ENCODE results near the gene SWT1.

SWT1 gene

GRCh38 chr1:185152187-185152767 lies 4.7 kb upstream of the SWT1 start:
- H3K27me3 ChIP-seq (ENCODE audit: low read depth, low read length): no peaks in the 10 kb centered on the region
- no peaks in the 10 kb centered on the region for H3K9me3 ChIP-seq (ENCODE audit: control insufficient read depth in 1 of 2, low read length in 2 of 2)
- no peak overlapping the region for H3K27ac ChIP-seq (ENCODE audit: low read length)
- peaks cover 19 to 23% of the 10 kb centered on the region in 2 donors for H3K4me1 ChIP-seq (ENCODE audit: control insufficient read depth in 1 of 2, insufficient read depth in 2 of 2, low read length in 2 of 2)
- peaks cover 18 to 19% of the 10 kb centered on the region in 2 donors for H3K36me3 ChIP-seq (ENCODE audit: control insufficient read depth in 1 of 2, insufficient read depth in 2 of 2, low read length in 2 of 2)
- no peak overlapping the region for H3K4me3 ChIP-seq (ENCODE audit: low read depth in 1 of 2, low read length in 2 of 2)

DNA sequence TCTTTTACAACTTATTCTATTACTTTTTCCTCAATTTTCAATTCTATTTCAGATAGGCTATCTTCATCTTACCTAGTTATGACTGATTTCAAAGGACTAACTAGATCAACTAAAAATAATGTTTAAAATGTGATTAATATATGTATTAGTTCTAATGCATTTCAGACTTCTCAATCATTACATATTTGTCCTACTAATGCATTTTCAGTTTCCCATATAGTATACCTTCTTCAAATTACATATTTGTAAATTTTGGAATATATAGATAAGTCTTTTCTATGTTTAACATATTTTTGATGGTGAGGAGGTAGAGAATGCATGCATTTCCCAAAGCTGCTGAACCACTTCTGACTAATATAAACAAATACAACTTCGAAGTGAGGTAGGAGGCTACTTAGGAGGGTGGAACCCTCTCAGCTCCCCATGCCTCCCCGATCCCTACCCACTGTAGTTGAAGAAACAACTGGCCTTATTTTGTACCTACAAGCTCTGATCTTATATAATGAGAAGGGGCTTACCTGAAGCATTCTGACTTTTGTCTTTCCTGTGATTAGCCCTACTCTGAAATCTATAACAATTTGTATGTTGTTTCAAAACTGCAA lies 2.0 kb upstream of the SWT1 start:
- H3K27me3 ChIP-seq (ENCODE audit: low read depth, low read length): no peaks in the 10 kb centered on the region
- H3K4me3 ChIP-seq (ENCODE audit: low read depth in 1 of 2, low read length in 2 of 2): peak overlapping the region; percentile 94 to 96
- H3K9me3 ChIP-seq (ENCODE audit: control insufficient read depth in 1 of 2, low read length in 2 of 2): no peaks in the 10 kb centered on the region
- peaks cover 0 to 10% of the 10 kb centered on the region in 2 donors for H3K36me3 ChIP-seq (ENCODE audit: control insufficient read depth in 1 of 2, insufficient read depth in 2 of 2, low read length in 2 of 2)
- peak overlapping the region; percentile 98 for H3K27ac ChIP-seq (ENCODE audit: low read length)
- H3K4me1 ChIP-seq (ENCODE audit: control insufficient read depth in 1 of 2, insufficient read depth in 2 of 2, low read length in 2 of 2): peaks cover 19 to 28% of the 10 kb centered on the region in 2 donors

DNA sequence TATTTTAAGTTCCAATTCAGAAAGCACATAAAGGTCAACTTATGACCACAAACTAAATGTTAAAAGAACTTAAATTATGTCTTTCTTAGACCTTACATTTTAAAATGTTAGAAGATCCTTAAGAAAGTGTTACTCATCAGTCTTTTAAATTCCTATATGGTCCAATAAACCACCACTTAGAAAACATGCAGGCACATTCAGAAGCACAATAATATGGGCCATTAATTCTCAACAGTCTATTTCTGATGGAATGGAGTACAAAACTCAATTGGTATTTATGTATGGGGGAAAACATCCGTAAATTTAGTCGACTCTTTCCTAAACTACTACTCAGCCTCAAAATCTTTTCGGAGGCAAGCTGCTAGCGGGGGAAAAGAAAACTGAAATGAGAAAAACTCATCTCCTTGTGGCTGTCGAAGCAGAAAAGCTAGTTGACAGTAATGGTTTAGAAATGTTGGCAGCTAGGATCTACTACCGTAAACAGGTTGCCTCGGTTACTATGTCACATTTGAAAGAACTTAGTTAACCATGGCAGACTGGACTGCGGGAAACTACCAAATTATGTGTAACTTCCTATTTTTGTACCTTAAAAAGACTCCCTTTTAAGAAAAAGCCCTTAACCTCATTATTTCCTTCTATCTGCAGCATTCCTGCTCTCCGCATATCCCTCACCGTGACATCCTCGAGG lies 1.2 kb upstream of the SWT1 start:
- H3K27me3 ChIP-seq (ENCODE audit: low read depth, low read length): no peaks in the 10 kb centered on the region
- peak overlapping the region; percentile 94 to 96 for H3K4me3 ChIP-seq (ENCODE audit: low read depth in 1 of 2, low read length in 2 of 2)
- peaks cover 0 to 7% of the 10 kb centered on the region in 2 donors for H3K36me3 ChIP-seq (ENCODE audit: control insufficient read depth in 1 of 2, insufficient read depth in 2 of 2, low read length in 2 of 2)
- peak overlapping the region; percentile 98 for H3K27ac ChIP-seq (ENCODE audit: low read length)
- H3K4me1 ChIP-seq (ENCODE audit: control insufficient read depth in 1 of 2, insufficient read depth in 2 of 2, low read length in 2 of 2): peaks cover 19 to 28% of the 10 kb centered on the region in 2 donors
- H3K9me3 ChIP-seq (ENCODE audit: control insufficient read depth in 1 of 2, low read length in 2 of 2): no peaks in the 10 kb centered on the region

GRCh38 chr1:185156288-185156853 lies 596 bp upstream of the SWT1 start:
- H3K9me3 ChIP-seq (ENCODE audit: control insufficient read depth in 1 of 2, low read length in 2 of 2): no peaks in the 10 kb centered on the region
- H3K36me3 ChIP-seq (ENCODE audit: control insufficient read depth in 1 of 2, insufficient read depth in 2 of 2, low read length in 2 of 2): peaks cover 0 to 7% of the 10 kb centered on the region in 2 donors
- H3K4me1 ChIP-seq (ENCODE audit: control insufficient read depth in 1 of 2, insufficient read depth in 2 of 2, low read length in 2 of 2): peaks cover 19 to 28% of the 10 kb centered on the region in 2 donors
- H3K27me3 ChIP-seq (ENCODE audit: low read depth, low read length): no peaks in the 10 kb centered on the region
- H3K27ac ChIP-seq (ENCODE audit: low read length): peak overlapping the region; percentile 98
- peak overlapping the region; percentile 94 to 96 for H3K4me3 ChIP-seq (ENCODE audit: low read depth in 1 of 2, low read length in 2 of 2)

- peak overlapping the region; percentile 98 for H3K27ac ChIP-seq (ENCODE audit: low read length)
- peaks cover 19 to 24% of the 10 kb centered on the region in 2 donors for H3K4me1 ChIP-seq (ENCODE audit: control insufficient read depth in 1 of 2, insufficient read depth in 2 of 2, low read length in 2 of 2)
- H3K27me3 ChIP-seq (ENCODE audit: low read depth, low read length): no peaks in the 10 kb centered on the region
- H3K36me3 ChIP-seq (ENCODE audit: control insufficient read depth in 1 of 2, insufficient read depth in 2 of 2, low read length in 2 of 2): peaks cover 3 to 7% of the 10 kb centered on the region in 2 donors
- no peaks in the 10 kb centered on the region for H3K9me3 ChIP-seq (ENCODE audit: control insufficient read depth in 1 of 2, low read length in 2 of 2)
- H3K4me3 ChIP-seq (ENCODE audit: low read depth in 1 of 2, low read length in 2 of 2): peak overlapping the region; percentile 94 to 96
Observed at GRCh38 chr1:185157599-185158412, 839 bp downstream of the SWT1 start.

GRCh38 chr1:185158800-185159199 lies 1.8 kb downstream of the SWT1 start:
- no peak overlapping the region for H3K4me3 ChIP-seq (ENCODE audit: low read depth in 1 of 2, low read length in 2 of 2)
- H3K36me3 ChIP-seq (ENCODE audit: control insufficient read depth in 1 of 2, insufficient read depth in 2 of 2, low read length in 2 of 2): peaks cover 3 to 7% of the 10 kb centered on the region in 2 donors
- peaks cover 16 to 18% of the 10 kb centered on the region in 2 donors for H3K4me1 ChIP-seq (ENCODE audit: control insufficient read depth in 1 of 2, insufficient read depth in 2 of 2, low read length in 2 of 2)
- H3K27ac ChIP-seq (ENCODE audit: low read length): no peak overlapping the region
- H3K9me3 ChIP-seq (ENCODE audit: control insufficient read depth in 1 of 2, low read length in 2 of 2): no peaks in the 10 kb centered on the region
- no peaks in the 10 kb centered on the region for H3K27me3 ChIP-seq (ENCODE audit: low read depth, low read length)

DNA sequence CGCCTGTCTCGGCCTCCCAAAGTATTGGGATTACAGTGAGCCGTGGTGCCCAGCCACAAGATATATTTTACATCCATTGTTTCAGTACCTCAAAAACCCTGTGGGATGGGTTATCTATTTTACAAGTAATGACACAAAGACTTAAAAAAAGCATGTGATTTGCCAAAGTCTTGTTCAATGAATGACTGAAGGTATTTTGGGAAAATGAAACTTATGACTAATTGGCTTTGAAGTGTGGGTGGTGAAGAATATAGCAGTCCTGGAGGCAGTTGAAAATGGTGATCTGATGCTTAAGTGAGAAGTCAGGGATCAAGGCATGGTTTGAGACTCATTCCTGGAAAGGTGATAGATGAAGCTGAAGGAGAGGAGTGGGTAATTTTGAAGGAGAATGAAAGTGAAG lies 3.0 kb downstream of the SWT1 start:
- Histone ChIP-seq H3K36me3 (ENCODE audit: control insufficient read depth in 1 of 2, insufficient read depth in 2 of 2, low read length in 2 of 2) (peaks cover 3 to 9% of the 10 kb centered on the region in 2 donors), H3K4me1 (ENCODE audit: control insufficient read depth in 1 of 2, insufficient read depth in 2 of 2, low read length in 2 of 2) (peaks cover 7 to 13% of the 10 kb centered on the region in 2 donors), H3K27me3 (ENCODE audit: low read depth, low read length) (no peaks in the 10 kb centered on the region), H3K4me3 (ENCODE audit: low read depth in 1 of 2, low read length in 2 of 2) (no peak overlapping the region), H3K9me3 (ENCODE audit: control insufficient read depth in 1 of 2, low read length in 2 of 2) (no peaks in the 10 kb centered on the region), H3K27ac (ENCODE audit: low read length) (no peak overlapping the region)

GRCh38 chr1:185162491-185162890 lies 5.5 kb downstream of the SWT1 start:
- Histone ChIP-seq H3K27me3 (ENCODE audit: low read depth, low read length) (no peaks in the 10 kb centered on the region), H3K4me3 (ENCODE audit: low read depth in 1 of 2, low read length in 2 of 2) (no peak overlapping the region), H3K9me3 (ENCODE audit: control insufficient read depth in 1 of 2, low read length in 2 of 2) (no peaks in the 10 kb centered on the region), H3K27ac (ENCODE audit: low read length) (no peak overlapping the region), H3K4me1 (ENCODE audit: control insufficient read depth in 1 of 2, insufficient read depth in 2 of 2, low read length in 2 of 2) (peaks cover 0 to 5% of the 10 kb centered on the region in 2 donors), H3K36me3 (ENCODE audit: control insufficient read depth in 1 of 2, insufficient read depth in 2 of 2, low read length in 2 of 2) (peaks cover 9 to 26% of the 10 kb centered on the region in 2 donors)

DNA sequence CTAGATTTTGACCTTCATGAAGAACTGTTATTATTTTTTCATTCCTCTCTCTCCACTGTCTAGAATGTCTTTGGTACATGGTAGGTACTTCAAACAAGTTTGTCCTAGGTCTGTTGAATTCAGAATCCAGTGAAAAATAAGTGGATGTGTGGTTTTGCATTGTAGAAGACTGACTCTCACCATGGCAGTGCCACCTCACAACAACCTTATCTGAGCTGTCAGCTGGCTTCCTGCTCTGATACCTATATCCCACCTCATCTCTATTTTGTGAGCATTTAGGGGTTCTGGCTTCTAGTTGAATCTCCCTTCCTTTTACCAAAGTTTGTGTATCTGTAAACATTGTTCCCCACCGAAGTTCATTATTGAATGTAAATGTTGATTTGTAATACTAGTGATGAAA lies 9.1 kb downstream of the SWT1 start:
- no peak overlapping the region for H3K27ac ChIP-seq (ENCODE audit: low read length)
- H3K9me3 ChIP-seq (ENCODE audit: control insufficient read depth in 1 of 2, low read length in 2 of 2): no peaks in the 10 kb centered on the region
- no peak overlapping the region for H3K4me3 ChIP-seq (ENCODE audit: low read depth in 1 of 2, low read length in 2 of 2)
- peaks cover 14 to 32% of the 10 kb centered on the region in 2 donors for H3K36me3 ChIP-seq (ENCODE audit: control insufficient read depth in 1 of 2, insufficient read depth in 2 of 2, low read length in 2 of 2)
- no peaks in the 10 kb centered on the region for H3K4me1 ChIP-seq (ENCODE audit: control insufficient read depth in 1 of 2, insufficient read depth in 2 of 2, low read length in 2 of 2)
- H3K27me3 ChIP-seq (ENCODE audit: low read depth, low read length): no peaks in the 10 kb centered on the region

- no peak overlapping the region for H3K27ac ChIP-seq (ENCODE audit: low read length)
- no peaks in the 10 kb centered on the region for H3K27me3 ChIP-seq (ENCODE audit: low read depth, low read length)
- peaks cover 11 to 36% of the 10 kb centered on the region in 2 donors for H3K36me3 ChIP-seq (ENCODE audit: control insufficient read depth in 1 of 2, insufficient read depth in 2 of 2, low read length in 2 of 2)
- no peak overlapping the region for H3K4me3 ChIP-seq (ENCODE audit: low read depth in 1 of 2, low read length in 2 of 2)
- no peaks in the 10 kb centered on the region for H3K9me3 ChIP-seq (ENCODE audit: control insufficient read depth in 1 of 2, low read length in 2 of 2)
- no peaks in the 10 kb centered on the region for H3K4me1 ChIP-seq (ENCODE audit: control insufficient read depth in 1 of 2, insufficient read depth in 2 of 2, low read length in 2 of 2)
Observed at GRCh38 chr1:185170291-185170848, 13.4 kb downstream of the SWT1 start.

All from muscle layer of duodenum (tissue), 2 donors.